Measurements from ENCODE around the gene UBXN11.

- no peak for TF ChIP-seq CTCF (IDR thresholded peaks at IDR 0.05)
- no peak for TF ChIP-seq POLR2AphosphoS5 (IDR thresholded peaks at IDR 0.05)
Measured at GRCh38 chr1:26277261-26277661, 29.2 kb downstream of the UBXN11 start.
